ENCODE data around the gene TEAD4.

The TEAD4 gene

DNA sequence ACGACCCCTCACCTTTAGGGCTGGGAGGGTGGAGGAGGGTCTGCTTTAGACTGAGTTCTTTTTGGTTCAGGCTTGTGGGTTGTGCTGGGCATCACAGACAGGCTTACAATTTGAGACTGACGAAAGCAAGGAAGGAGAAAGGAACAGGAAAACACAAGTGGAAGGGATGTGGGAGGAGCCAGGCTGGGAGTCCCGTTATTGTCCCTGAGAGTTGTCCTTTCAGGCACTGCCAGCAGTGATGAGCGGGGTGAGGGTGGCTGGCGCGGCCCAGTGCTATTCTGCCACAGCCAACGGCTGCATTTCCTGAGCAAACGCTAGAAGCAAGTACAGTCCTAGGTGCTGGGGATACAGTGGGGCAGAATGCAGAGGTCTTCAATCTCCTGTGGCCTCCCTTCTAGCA is 88.8 kb downstream of the TEAD4 start:
- TF ChIP-seq, protein P1, sequence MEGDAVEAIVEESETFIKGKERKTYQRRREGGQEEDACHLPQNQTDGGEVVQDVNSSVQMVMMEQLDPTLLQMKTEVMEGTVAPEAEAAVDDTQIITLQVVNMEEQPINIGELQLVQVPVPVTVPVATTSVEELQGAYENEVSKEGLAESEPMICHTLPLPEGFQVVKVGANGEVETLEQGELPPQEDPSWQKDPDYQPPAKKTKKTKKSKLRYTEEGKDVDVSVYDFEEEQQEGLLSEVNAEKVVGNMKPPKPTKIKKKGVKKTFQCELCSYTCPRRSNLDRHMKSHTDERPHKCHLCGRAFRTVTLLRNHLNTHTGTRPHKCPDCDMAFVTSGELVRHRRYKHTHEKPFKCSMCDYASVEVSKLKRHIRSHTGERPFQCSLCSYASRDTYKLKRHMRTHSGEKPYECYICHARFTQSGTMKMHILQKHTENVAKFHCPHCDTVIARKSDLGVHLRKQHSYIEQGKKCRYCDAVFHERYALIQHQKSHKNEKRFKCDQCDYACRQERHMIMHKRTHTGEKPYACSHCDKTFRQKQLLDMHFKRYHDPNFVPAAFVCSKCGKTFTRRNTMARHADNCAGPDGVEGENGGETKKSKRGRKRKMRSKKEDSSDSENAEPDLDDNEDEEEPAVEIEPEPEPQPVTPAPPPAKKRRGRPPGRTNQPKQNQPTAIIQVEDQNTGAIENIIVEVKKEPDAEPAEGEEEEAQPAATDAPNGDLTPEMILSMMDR (conservative IDR thresholded peaks at IDR 0.05) = no peak
- H3K27ac ChIP-seq = peak overlapping the region; percentile 39

DNA sequence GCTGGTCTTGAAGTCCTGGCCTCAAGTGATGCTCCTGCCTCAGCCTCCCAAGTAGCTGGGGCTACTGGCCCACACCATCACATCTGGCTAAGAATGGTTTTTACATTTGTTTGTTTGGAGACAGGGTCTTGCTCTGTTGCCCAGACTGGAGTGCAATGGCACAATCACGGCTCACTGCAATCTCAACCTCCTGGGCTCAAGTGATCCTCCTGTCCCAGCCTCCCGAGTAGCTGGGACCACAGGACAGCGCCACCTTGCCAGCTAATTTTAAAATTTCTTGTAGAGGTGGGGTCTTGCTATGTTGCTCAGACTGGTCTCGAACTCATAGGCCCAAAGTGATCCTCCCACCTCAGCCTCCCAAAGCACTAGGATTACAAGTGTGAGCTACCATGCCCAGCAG is 89.3 kb downstream of the TEAD4 start:
- H3K27ac ChIP-seq = peak overlapping the region; percentile 39
- TF ChIP-seq, protein P1 (conservative IDR thresholded peaks at IDR 0.05) = no peak

DNA sequence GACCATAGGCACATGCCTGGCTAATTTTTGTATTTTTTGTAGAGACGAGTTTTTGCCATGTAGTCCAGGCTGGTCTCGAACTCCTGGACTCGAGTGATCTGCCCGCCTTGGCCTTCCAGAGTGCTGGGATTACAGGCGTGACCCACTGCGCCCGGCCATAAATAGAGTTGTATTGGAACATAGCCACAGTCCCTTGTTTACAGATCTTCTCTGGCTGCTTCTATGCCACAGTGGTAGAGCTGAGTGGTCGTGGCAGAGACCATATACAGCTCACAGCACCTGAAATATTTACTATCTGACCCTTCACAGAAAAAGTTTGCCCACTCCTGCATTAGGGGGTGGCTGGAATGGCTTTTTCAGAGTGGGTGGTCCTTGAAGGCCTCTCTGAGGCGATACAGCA is 90.0 kb downstream of the TEAD4 start:
- H3K27ac ChIP-seq = no peak overlapping the region
- TF ChIP-seq, protein P1 (conservative IDR thresholded peaks at IDR 0.05) = no peak

- H3K27ac ChIP-seq = no peak overlapping the region
- TF ChIP-seq, protein P1 (conservative IDR thresholded peaks at IDR 0.05) = no peak
Observed at GRCh38 chr12:3049611-3050249, 90.5 kb downstream of the TEAD4 start.

- TF ChIP-seq, protein P1 (conservative IDR thresholded peaks at IDR 0.05) = no peak
- no peak overlapping the region; the same call in 1 of the 2 replicates for H3K27ac ChIP-seq
Observed at GRCh38 chr12:3054374-3054773, 95.2 kb downstream of the TEAD4 start.

DNA sequence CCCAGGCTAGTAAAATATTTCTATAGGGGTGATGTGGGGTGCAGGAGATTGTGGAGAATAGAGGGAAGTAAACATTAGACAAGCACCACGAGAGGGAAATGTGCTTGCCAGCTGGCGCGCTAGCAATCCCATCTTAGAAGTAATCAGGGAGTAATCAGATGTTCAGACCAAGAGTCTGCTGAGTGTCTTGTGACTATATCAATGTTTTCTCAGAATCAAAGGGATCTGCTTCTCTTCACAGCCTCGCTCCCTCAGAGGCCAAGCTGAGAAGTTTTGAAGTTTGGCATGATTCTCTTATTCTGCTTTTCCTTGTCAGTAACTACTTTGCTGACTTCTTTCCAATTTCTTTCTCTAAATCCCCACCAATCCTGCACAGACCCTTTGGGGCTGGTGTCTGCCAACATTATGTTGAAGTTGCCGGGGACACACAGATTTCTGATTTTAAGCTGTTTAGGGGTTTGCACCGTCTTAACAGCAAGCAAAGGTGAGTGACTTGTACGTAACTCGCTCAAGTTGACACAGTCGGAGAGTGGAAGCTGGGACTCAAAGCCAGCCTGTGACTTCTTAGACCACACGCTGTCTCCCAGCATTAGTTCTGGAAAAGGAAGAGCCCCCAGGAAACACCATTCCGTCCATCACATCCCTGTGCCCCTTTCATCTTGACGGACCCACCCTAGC is 96.0 kb downstream of the TEAD4 start:
- TF ChIP-seq, protein P1 (conservative IDR thresholded peaks at IDR 0.05) = no peak
- peak overlapping the region; percentile 32; the same call in 1 of the 2 replicates for H3K27ac ChIP-seq

GRCh38 chr12:3055704-3056467 is 96.7 kb downstream of the TEAD4 start:
- TF ChIP-seq, protein P1 (conservative IDR thresholded peaks at IDR 0.05) = no peak
- H3K27ac ChIP-seq = peak overlapping the region; percentile 32; the same call in 1 of the 2 replicates

All from VCaP (cell line).